Fibroblast of peridontal ligament (primary cell): Measurements from ENCODE around the gene BEAN1.
"Not testable (repeated sequence)": the region's sequence is repeated elsewhere in the genome, so short reads cannot be mapped to it uniquely, and the experiment has no call there.

ENCODE experiments used
- DNase-seq: peaks from one replicate; pipeline ENCODE4 v3.0.0-alpha.2; 2010; ENCODE audit errors: extremely low read depth

BEAN1 gene

DNA sequence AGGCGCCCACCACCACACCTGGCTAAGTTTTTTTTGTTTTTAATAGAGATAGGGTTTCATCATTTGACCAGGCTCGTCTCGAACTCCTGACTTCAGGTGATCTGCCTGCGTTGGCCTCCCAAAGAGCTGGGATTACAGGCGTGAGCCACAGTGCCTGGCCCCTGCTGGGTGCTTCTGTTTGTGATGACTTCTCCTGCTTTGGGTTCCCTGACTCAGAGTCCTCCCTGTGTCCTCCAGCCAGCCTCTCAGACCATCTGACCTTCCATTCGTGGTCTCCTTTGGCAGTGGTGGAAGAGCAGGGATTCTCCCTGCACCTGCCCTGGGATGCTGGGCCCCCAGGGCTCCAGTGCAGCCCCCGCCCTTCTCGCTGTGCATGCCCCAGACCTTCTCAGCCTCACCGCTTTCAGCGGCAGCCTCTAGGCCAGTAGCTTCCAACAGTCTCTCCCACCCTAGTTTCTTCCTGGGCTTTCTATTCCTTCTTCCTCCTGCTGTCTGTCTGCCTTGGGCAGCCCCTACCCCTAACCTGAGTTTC, 13.2 kb downstream of the BEAN1 start:
- DNase-seq: no peak

DNA sequence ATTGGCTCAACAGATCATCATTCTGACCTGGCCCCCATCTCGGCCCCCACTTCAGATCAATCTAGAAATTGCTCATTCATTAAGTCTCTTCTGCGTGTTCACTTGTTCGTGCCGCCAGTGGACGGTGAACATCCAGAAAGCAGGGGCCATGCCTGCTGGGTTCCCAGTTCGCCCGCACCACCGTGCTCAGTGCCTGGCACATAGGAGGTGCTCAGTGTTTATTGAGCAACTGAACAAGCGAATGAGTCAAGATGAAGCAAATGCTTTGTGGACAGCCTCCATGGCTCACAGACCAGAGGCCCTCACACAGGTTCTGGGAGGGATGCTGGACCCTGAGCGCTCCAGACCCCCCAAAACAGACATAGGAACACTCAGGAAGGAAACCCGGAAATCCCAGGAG, 13.9 kb downstream of the BEAN1 start:
- no peak for DNase-seq

DNA sequence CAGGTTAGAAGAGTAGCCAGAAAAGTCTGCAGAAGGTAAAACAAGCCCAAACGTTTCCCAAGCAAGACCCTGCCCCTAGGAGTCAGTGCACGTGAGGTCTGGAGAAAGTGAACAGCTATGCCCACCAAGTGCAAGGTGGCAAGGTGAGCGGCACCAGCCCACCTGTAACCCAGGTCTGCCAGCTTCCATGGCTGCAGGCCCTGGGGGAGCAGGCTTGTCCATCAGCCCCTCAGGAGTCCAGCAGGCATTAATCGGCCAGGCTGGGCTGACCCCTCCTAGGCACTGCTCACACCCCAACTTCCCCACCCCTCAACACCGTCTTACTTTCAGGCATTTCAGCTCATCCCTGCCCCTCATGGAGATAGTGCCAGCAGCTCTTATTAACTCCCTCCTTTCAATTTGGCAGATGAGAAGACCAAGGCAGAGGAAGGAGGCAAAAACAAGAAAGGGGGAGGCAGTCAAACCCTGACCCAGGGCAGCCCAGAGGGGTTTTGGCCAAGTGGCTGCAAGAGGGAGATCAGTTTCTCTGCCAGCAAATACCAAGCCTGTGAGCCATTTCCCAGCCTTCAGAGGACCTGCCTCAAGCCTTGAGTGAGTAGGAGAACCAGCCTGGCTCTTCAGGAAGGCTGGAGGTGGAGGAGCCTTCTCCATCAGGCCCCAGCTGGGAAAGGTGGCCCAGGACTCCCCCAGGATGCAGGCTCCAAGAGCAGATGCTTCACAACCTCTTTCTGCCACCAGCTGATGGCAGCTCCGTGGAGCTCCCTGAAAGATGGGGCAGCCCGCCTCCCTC, 14.7 kb downstream of the BEAN1 start:
- DNase-seq: peak; percentile 54

DNA sequence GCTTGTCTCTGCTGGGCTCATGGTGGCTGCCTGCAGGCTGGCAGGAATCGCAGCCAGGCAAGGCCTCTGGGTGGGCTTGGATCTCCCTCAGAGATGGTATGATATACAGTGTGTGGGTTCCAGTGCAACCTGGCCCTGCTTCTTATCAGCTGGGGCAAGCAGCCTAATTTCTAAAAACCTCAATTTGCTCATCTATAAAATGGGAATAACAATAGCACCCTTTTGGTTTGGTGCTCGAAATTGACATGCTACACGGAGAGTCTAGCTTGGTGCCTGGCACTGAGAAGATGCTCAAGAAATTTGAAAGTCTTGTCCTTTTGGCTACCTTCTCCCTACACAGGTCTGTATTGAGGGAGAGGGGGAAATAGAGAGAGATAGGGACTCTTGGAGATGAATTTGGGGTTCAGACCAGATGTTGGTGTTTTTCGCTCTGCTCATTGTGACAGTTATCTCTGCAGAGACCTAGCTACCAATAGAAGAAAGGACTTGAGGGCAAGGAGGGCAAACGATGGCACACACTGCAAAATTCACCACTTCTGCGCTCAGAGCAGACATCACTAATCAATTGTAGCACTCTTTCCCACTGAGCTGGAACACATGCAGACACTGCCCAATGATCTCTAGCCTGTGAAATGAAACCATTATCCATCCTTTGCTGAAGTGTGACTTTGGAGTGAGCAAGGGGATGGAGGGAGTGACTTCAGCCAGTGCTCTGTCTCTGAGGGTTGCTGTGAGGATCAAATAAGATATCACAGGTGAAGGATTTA, 15.6 kb downstream of the BEAN1 start:
- no peak for DNase-seq

DNA sequence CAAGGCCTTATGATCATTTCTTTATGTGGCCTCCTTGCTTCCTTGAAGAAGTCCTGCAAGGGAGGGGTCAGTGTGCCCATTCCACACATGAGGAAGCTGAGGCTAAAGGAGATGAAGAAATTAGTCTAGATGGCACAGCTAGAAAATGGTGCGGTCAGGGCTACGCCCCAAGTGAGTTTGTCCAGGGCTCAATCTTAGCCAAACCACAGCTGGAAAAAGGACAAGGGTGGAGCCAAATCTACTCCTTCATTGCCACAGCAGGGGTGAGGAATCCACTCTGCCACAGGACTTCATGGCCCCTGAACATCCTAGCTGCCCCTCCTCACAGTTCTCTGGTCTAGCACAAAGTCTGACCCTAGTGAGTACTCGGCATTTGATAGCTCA, 16.2 kb downstream of the BEAN1 start:
- DNase-seq: peak; percentile 19

DNA sequence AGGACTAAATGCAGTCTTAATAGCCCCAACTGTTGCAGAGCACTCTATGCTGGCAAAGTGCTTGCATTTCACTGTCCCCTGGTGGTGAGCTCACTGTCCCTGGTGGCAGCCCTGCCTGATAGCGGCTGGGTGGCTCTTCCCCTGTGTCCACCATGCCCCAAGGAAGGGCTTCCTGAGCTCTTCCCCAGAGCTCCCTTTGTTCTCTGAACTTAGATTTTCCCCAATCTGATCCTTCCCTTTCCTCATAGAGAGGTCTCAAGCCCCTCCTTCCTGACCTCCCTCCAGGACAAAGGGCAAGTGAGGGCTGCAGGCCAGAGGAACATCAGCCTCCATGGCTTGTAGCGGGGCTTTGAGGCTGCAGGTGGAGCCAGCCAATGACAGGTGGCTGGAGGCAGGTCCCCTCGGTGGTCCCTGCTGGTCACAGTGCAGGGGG, 17.0 kb downstream of the BEAN1 start:
- DNase-seq: no peak

DNA sequence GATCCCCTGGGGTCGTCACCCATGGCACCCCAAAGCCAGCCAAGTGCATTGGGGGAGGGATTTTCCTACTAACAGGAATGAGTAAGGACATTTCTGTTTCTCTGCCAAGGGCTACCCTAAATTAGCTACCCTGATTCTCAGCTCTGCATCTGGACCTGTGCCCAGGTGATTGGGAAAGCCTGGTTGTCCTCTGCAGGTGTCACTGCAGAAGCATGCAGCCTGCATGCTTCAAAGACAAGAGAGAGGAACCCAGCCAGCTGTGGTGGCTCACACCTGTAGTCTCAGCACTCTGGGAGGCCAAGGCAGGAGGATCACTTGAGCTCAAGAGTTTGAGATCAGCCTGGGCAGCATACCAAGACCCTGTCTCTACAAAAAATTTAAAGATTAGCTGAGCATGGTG, 19.6 kb downstream of the BEAN1 start:
- DNase-seq: no peak

DNA sequence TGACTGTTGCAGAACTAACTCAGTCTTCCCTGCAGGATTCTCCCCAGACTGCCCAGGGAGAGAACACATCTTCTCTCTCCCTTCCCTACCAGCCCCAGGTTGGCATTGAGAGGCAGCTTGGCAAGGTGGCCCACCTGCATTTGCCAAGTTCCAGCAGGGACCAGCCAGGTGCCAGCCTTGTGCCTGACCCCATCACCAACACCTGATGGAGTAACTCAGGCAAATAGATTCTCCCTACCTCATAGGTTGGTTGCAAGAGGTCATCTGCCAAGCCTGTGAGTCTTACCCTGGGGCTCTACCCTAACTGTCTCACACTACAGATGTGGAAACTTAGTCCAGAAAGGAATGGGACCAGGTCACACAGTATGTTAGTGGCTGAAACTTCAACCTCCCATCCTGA, 20.4 kb downstream of the BEAN1 start:
- DNase-seq: no peak

DNA sequence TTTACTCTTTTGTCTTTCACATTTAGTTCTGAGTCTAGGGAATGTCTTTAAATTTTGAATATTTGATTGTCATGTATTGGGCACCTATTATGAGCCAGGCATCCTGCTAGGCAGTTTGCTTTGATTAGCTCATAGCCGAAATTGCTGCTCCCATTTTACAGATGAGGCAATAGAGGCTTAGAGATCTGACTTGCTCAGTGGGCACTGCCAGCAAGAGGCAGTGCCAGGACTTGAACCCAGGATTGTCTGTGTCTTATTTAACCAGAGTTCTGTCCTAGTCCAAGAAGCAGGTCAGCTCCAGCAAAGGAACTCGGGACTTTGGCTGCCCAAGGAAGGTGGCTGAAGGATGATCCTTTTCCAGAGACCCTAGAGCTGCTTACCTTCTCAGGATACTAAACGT, 24.5 kb downstream of the BEAN1 start:
- no peak for DNase-seq

DNA sequence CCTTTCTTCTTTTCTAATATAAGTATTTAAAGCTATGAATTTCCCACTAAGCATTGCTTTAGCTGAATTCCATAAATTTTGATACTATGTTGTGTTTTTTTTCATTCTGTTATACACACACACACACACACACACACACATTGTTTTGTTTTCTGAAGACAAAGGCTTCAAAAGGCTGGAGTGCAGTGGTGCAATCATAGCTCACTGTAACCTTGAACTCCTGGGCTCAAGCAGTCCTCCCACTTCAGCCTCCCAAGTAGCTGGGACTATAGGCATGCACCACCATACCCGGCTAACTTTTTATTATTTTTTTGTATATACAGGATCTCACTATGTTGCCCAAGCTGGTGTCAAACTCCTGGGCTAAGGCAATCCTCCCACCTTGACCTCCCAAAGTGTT, 26.1 kb downstream of the BEAN1 start:
- not testable (repeated sequence) for DNase-seq

DNA sequence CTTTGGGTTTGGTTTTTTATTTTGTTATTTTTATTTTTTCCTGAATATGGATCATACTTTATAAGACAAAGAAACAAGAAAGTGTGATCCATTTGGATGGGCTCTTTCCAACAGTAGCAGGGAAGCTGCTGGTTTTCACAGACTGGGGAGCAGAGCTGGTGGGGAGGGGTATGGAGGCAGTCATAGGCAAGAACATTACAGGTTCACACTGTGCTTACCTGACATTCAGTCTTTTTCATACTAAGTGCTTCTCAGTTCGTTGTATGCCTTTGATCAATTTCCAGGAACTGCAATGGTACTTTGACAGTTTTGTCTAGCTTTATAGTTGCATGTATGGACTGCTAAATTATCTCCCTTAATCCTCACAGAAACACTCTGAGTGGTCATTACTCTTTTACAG, 27.7 kb downstream of the BEAN1 start:
- no peak for DNase-seq

DNA sequence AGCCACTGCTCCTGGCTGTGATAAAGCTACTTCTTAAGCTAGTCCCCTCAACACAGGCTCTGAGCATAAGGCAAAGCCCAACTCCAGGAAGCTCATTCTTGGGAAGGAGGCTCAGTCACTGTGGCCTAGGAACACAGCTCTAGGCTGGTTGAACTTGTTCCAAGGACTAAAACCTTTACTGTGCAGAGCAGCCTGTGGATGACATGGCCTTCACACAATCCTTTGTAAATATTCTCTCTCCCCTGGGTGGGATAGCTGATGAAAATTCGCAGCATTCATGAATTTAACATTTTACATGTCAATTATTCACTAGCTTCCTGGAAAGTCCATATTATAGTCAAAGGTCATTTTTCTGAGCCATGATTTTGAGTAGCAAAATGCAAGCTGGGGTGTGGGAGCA, 28.9 kb downstream of the BEAN1 start:
- no peak for DNase-seq

DNA sequence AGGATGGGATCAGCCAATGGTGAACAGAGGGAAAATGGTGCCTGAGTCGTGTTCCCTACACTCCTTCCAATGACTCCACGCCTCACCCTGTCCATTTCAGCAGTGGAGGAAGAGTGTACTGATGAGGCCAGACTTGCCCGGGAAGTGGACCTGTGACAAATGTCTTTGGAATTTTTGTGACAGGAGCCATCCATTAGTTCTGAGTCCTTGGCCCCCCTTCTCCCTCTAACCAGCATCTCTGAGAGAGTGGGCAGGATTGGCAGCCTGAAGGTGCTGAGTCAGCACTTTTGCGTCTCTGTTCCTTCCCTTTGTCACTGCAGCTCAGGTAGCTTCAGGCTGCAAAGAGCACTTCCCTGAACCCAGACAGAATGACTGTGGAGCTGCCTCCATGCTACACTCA, 30.8 kb downstream of the BEAN1 start:
- DNase-seq: no peak

DNA sequence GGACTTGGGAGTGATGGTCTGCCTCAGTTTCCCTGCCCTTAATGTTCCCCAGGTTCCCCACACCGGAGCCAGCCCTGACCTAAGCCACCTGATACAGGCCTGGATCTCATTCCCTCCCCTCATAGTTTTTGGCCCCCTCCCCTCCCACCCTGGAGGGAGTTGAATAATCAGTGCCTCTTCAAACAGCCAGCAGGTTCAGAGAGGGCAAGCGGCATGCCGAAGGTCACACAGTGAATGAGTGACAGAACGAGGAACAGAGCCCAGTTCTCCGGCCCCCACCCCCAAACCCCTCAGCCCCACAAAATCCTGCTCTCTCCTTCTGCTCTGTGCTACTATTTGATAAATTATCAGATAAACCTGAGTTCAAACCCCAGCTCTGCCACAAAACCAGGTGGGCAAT, 31.2 kb downstream of the BEAN1 start:
- no peak for DNase-seq

DNA sequence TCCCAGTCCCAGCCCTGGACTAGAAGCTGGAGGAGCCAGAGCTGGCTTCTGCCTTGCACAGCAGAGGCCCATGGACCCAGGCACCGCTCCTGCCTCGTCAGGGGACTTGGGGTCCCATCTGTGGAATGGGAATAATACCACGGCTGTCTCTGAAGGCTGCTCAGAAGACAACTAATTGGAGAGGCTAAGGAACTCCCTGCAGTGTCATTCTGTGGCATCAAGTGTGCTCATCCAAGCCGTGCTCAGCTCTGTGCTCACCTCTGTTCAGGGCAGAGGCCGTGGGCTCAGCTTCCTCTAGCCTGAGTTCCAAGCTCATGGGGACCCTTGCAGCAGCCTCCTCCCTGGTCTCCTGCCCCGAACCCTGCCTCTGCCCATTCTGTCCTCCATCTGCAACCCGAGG, 31.8 kb downstream of the BEAN1 start:
- no peak for DNase-seq

DNA sequence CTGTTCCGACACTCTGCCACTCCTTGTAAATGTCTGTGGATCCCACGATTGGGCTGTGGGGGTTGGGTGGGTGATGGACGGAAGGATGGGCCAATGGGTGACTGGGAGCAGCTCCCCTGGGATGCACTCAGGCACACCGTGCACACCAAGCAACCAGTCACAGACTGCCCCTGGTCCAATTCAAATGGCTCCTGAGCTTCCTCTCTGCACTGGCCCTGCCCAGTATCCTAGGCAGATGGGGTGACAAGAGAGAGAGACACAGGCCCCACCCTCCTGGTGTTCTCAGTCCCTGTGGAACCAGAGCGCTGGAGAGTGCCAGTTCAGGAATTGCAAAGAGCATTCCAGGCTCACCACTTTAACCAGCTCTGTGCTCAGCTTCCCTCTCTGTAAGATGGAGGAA, 32.8 kb downstream of the BEAN1 start:
- DNase-seq: peak; percentile 7

DNA sequence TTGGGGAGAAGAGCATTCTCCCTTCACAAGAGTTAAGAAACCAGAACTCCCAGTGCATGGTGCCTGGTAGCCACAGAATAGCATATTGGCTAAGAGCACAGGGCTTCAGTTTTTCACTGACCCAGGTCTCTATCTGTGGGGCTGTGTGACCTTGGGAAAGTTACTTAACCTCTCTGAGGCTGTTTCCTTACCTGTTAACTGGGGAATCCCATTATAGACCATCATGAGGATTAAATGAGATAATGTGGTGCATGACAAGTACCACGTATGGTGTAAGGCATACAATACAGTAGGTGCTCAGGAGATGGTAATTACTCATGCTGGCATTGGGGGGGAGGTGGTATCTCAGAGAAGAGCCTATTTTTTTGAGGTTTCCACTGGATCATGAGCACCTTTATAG, 33.6 kb downstream of the BEAN1 start:
- no peak for DNase-seq

DNA sequence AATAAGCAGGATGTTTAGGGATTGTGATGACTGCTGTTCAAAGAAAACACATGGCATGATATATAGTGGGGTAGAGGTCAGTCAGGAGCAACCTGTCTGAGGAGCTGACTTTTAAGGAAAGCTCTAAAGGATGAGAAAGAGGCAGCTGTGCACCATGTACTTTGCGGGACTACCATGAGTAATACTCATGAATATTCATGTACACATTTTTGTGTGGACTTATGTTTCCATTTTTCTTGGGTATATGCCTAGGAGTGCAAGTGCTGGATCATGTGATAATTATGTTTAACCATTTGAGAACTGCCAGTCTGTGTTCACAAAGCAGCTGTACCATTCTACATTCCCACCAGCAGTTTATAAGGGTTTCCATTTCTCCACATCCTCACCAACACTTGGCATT, 35.8 kb downstream of the BEAN1 start:
- peak; percentile 9 for DNase-seq

DNA sequence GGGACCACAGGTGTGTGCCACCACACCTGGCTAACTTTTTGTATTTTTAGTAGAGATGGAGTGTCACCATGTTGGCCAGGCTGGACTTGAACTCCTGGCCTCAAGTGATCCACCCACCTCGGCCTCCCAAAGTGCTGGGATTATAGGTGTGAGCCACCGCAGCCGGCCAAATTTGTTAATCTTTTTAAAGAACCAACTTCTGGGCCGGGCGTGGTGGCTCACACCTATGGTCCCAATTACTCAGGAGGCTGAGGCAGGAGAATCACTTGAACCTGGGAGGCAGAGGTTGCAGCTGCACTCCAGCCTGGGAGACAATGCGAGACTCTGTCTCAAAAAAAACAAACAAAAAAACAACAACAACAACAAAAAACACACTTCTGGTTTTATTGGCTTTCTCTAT, 38.9 kb downstream of the BEAN1 start:
- not testable (repeated sequence) for DNase-seq

DNA sequence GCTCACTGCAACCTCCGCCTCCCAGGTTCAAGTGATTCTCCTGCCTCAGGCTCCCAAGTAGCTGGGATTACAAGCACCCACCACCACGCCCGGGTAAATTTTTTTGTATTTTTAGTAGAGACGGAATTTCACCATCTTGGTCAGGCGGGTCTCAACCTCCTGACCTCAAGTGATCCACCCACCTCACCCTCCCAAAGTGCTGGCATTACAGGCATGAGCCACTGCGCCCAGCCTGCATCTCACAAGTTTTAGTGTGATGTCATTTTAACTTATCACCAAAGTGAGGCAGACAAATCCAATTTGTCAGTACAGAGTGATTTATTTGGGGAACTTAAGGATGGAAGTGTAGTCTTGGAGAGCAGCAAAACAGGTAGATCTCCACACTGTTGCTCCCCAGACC, 39.5 kb downstream of the BEAN1 start:
- not testable (repeated sequence) for DNase-seq

DNA sequence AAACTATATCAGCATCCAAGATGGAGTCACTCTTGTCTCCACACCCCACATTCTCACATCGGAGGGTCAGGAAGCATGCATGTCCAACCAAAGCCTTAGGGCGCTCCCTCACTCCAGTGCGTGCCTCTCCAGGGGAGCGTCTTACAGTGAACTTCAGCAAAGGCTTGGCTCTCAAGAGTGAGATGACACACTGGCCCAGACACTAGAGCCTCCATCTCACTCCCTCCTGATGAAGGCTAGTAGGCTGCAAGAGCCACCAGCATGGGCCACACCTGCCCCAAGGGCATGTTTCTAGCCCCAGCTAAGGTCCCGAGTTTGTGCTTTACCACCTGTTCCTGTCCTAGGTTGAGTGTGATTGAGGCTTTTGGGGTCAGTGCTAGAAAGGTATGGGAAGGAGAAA, 40.5 kb downstream of the BEAN1 start:
- no peak for DNase-seq

DNA sequence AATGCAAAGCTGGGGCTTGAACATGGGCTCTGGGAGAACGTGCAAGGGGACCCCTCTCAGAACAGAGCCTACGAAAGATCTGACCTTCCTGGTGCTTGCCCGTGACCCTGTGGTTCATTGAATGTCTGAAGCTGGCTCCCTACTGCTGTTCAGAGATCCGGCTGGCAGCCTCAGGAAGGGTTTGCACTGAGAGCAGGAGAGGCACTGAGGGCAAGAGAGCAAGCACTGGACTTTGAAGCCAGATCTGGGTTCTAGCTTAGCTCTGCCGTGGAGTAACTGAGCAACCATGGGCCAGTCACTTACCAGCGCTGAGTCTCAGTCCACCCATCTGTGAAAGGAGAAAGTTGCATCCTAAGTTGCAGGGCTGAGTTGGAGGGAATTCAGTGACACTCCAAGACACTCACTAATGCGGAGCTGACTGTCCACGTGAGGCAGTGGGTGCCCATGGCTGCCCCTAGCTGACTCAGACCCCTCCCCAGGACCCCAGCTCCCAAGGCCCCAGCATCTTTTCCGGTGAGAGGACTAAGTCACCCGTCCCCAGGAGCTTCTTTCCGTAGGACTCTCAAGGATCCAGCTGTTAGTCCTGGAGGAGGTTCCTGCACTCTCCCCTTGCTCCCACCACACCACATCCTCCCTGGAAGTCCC, 41.3 kb downstream of the BEAN1 start:
- DNase-seq: no peak
